NCI-H2029 (cell line): ENCODE results near the gene DOK7.
A peak's percentile ranks its signal among the peaks of the same experiment; 100 is the strongest.
"Not testable (repeated sequence)": the region's sequence is repeated elsewhere in the genome, so short reads cannot be mapped to it uniquely, and the experiment has no call there.

Experiments
- DNase-seq: peaks from one replicate; lab custom pipeline; 2025; lab: John Stamatoyannopoulos, UW

DOK7 gene

DNA sequence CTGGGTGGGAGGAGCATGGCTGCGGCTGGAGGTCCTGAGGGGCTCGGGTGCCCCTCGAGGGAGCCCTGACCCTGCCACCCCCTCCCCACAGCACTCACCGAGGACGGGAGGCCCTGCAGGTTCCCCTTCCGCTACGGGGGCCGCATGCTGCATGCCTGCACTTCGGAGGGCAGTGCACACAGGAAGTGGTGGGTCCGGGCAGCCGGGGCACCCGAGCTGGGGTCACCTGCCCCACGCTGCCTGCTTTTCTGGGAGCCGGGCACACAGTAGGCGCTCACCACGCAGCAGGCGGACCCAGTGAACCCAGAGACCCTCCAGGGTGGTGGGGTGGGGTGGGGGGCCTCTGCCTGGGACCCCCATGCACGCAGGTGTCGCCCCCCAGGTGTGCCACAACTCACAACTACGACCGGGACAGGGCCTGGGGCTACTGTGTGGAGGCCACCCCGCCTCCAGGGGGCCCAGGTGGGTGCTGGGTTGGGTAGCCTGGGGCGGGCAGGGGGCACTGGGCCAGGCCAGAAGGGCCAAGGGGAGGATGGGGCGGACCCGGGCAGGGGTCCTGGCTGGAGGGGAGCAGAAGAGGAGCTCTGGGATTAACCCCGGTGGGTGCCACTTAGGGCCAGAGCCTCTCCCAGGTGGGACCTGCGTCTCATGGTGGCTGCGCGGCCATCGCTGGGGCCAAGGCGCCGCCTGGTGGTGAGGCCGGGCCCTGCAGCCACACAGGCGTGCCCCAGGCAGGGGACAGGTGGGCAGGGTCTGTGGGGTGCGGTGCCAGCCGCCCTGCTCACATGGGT, 20.0 kb upstream of the DOK7 start:
- DNase-seq: no peak

DNA sequence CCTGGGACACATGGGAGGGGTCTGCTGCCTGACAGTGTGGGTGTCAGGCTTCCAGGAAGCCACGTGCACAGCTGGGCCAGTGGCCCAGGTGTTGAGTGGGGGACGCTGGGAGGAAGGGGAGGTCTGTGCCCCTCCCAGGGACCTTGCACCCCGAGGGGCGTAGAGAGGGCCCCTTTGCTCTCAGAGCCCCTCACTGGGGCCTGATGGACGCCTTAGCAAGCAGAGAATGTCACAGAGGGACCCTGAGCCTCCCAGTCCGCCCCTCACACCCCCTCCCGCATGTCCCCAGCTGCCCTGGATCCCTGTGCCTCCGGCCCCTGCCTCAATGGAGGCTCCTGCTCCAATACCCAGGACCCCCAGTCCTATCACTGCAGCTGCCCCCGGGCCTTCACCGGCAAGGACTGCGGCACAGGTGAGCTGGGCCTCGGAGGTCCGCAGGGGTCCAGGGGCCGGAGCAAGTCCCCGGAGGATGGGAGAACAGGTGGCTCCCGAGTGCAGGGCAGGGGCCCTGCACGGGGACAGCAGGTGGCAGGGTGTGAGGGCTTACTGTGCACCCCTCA, 19.3 kb upstream of the DOK7 start:
- no peak for DNase-seq

DNA sequence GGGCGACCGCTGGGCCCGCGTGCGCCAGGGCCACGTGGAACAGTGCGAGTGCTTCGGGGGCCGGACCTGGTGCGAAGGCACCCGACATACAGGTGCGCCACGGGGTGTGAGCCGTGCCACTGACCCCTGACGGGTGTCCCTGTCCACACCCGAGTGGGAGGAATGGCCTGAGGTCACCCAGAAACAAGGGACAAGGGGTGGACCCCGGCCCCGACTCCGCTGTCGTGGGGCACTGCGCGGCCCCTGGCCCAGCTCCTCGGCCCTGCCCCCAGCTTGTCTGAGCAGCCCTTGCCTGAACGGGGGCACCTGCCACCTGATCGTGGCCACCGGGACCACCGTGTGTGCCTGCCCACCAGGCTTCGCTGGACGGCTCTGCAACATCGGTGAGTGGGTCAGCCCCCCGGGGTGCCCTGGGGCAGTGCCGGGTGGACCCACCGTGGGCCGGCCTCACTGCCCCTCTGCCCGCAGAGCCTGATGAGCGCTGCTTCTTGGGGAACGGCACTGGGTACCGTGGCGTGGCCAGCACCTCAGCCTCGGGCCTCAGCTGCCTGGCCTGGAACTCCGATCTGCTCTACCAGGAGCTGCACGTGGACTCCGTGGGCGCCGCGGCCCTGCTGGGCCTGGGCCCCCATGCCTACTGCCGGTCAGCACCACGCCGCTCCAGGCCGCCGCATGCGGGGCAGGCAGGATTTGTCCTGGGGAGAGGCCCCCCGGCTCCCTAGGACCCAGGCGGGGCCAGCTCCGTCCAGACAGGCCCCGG, 18.6 kb upstream of the DOK7 start:
- no peak for DNase-seq

DNA sequence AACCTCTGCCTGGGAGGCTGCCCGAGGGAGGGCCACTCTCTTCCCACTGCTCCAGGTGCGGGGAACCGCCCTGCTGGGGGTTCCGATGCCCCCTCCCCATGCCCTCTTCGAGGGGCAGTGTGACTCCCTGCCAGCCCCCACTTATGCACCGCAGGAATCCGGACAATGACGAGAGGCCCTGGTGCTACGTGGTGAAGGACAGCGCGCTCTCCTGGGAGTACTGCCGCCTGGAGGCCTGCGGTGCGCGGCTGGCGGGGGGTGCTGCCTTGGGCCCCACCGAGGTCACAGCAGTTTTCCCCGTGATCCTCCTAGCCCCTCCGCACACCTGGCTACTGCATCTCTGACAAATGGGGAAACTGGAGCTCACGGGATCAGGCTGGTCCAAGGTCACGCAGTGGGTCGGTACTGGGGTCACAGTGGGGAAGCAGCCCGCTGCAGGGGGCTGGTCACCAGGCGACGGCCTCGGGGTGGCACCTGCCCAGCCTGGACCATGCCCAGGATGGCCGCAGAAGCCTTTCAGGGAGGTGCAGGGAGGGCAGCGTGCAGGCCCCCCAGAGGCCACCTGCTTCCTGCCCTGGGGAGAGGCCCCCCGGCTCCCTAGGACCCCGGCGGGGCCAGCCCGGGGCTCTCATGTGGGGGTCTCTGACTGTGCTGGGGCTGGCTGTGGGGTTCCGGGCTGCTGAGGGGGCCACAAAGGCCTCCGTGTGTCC, 17.8 kb upstream of the DOK7 start:
- DNase-seq: no peak

DNA sequence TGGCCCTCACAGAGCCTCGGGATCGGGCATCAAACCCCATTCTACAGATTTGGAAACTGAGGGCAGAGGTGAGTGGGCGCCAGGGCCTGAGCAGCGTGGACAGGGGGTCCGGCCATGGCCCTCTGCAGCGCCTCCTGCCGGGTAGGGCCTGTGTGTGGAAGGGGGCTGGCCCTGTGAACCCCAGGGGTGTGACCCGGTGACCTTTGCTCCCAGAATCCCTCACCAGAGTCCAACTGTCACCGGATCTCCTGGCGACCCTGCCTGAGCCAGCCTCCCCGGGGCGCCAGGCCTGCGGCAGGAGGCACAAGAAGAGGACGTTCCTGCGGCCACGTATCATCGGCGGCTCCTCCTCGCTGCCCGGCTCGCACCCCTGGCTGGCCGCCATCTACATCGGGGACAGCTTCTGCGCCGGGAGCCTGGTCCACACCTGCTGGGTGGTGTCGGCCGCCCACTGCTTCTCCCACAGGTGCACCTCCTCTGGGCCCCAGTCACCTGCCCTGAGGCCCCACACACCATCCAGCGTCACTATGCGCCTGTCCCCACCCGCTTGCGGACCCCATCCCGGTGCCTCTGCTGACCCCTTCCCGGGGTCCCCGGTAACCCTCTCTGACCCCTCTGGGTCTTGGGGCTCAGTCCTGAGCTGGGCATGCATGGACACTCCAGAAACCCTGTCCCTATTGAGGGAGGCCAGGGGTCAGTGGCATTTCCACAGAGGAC, 17.1 kb upstream of the DOK7 start:
- no peak for DNase-seq

DNA sequence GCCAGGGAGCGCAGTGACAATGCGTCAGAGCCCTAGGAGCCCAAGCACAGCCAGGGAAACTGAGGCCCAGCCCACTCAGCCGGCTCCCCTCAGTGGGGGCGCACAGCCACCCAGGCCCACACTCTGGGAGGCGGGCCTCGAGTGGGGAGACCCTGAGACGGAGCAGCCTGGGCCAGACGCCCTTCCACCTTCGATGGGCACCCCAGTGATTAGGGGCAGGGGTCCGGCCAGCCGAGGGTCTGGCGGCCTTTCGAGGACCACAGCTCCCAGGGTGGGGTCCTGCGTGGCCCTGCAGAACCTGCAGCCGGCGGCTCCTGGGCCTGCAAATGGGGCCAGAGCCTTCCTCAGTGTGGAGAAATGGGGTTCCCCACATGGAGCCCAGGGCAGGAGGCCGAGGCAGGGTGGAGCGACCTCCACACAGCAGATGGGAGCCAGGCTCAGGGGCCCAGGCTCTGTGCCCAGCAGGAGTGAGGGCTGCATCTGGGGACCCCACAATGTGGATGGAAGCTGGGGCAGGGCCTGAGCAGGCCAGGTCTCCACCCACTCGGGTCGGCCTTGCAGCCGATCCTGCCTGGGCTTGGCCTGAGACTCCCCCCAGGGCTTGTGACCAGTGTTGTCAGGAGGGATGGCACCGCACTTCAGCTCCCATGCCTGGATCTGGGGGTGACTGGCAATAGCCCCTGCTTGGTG, 16.3 kb upstream of the DOK7 start:
- DNase-seq: no peak

DNA sequence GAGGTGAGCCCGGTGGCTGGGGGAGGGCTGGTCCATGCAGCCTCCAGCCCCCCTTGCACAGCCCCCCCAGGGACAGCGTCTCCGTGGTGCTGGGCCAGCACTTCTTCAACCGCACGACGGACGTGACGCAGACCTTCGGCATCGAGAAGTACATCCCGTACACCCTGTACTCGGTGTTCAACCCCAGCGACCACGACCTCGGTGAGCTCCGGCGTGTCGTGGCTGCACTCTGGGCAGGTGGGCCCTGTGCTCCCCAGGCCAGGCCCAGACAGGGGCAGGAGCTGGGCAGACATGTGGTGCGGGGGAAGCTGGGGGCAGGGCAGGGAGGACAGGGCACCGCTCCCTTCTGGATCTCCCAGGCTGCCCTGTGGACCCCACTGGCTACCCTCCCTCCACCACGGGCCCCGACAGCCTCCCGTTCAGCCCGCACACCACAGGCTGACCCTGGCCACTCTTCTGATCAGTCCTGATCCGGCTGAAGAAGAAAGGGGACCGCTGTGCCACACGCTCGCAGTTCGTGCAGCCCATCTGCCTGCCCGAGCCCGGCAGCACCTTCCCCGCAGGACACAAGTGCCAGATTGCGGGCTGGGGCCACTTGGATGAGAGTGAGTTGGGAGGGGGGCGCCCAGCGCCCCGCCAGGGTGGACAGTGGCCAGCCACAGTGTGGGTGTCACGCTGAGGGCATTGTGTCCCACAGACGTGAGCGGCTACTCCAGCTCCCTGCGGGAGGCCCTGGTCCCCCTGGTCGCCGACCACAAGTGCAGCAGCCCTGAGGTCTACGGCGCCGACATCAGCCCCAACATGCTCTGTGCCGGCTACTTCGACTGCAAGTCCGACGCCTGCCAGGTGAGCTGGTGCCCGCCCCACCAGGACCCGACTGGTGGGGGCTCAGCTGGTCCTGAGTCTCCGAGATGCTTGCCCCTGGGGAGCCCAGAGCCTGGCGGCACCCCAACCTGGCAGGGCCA, 15.4 kb upstream of the DOK7 start:
- DNase-seq: no peak

DNA sequence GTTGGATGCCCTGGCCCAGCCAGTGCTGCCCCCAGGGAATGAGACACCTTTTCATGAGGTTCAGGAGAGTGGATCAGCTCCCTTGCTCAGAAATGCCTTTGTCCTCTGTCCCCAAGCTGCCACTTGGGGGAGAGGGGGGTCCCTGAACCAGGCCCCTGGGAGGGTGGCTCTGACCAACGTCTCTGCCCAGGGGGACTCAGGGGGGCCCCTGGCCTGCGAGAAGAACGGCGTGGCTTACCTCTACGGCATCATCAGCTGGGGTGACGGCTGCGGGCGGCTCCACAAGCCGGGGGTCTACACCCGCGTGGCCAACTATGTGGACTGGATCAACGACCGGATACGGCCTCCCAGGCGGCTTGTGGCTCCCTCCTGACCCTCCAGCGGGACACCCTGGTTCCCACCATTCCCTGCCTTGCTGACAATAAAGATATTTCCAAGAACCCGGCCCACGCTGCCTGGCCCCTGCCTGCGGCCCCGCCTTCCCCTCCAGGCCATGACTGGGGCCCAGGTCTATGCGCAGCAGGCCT, 14.0 kb upstream of the DOK7 start:
- DNase-seq: no peak

DNA sequence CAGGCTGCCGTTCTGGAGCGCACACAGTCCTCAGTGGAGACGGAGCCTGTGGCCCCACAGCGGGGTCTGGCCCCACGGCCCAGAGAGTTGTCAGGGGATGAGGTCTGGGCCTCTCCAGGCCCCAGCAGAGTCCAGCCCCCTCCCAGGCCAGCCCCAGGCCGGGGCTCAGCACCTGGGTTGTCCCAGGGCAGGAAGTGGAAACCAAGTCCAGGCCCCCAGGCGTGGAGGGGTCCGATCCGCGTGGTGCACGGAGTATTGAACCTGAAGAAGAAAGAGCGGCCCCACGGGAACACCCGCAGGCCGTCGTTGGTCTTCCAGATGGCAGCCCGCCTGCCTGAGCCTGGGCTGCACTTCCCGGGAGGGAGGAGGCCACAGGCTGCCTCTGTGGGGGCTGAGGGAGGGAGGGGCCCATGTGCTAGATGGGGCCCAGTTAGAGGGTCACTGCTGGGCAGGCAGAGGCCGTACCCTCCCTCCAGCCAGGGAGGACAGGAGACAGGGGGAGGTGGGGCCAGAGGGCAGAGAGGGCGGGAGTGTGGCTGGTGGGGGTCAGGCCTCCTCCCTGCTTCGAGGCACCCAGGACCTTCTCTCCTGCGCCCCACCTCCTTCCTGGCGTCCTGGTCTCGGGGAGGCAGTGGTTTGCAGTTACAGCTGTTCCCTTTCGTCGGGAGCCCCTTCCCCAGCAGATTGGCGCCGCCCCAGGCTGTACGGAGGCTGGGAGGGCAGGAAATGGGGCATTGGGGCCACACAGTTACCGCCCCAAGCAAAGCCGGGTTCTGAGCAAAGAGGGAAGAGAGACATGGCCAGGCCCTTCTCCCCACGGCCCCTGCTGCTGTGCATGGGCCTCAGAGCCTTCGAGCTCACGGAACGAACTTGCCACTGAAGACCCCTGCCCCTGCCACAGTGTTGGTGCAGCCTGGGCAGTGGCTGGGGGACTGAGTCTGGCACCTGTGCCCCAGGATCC, 13.3 kb upstream of the DOK7 start:
- no peak for DNase-seq

DNA sequence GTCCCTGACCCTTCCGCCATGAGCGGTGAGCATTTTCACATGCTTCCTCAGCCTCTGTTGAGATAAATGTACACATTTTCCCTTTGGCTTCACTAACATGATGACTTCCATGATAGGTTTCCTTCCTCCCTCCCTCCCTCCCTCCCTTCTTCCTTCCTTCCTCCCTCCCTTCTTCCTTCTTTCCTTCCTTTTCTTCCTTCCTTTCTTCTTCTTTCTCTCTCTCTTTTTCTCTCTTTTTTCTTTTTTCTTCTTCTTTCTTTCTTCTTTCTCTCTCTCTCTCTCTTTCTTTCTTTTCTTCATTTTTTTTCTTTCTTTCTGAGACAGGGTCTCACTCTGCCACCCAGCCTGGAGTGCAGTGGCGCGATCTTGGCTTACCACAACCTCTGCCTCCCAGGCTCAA, 12.5 kb upstream of the DOK7 start:
- DNase-seq: no peak

DNA sequence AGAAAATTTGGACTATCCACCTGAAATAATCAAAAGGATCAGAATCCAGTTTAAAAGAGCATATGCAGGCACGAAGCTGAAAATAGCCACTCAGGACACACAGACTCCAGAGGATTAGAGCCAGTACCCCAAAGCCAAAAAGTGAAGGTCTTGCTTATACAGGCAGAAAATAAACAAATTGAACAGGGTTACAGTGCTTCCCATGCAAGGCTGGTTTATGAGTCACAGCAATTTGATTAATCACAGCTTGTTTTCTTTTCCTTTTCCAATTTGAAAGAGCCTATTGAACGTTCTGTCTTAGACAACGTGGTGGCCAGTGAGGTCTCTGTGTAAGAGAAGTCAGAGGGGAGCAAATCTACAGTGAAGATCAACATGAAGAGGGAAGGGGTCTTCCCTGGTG, 11.2 kb upstream of the DOK7 start:
- DNase-seq: no peak

DNA sequence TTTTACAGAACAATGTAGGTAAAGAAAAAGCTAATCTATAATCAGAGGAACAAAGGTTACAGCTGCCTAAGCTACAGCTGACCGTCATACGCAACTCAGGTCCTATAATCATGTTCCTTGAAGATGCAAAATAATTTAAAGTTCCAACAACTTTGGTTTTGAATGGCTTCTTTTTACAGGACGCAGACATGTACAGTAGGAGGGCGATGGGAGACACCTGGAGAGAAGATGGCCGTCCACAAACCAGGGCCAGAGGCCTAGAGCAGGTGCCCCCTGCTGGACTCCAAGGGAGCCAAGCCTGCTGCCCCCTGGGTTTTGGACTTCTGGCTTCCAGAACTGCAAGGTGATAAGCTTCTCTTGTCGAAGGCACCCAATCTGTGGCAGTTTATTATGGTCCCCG, 10.7 kb upstream of the DOK7 start:
- DNase-seq: no peak

DNA sequence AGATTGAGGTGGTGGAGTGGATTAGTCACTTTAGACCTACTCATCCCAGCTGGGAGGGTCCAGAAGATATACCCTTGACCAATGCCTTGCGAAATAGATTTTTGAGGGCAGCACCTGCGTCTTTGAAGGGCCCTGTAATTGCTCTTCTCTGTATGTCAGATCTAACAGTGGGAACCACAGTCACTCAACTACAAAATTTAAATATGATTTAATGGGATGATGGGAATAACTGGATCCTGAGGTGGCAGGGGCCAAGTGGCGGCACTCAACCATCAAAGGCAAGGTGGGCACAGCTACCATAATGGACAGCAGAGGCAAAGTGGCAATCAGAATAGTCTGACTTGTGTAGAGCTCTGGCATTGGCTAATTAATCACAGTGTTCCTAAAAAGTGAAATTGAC, 7.5 kb upstream of the DOK7 start:
- DNase-seq: not testable (repeated sequence)

DNA sequence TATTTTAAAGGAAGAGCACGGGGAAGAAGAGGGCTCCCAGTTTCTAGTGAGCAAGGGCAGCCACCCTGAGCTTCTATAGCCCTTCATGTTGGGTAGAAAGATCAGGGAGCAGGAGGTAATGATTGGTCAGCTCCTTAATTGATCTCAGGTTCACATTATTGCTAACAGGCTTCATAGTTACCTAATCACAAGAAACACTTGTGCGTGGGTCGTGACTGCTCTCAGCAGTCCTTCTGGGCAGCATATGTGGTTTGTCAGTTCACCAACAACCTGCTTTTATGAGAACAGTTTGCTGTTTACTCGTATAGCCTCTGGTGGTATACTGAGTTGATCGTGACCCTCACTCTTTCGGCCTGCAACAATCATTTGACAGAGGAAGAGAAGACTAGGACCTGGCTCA, 4.7 kb upstream of the DOK7 start:
- no peak for DNase-seq

DNA sequence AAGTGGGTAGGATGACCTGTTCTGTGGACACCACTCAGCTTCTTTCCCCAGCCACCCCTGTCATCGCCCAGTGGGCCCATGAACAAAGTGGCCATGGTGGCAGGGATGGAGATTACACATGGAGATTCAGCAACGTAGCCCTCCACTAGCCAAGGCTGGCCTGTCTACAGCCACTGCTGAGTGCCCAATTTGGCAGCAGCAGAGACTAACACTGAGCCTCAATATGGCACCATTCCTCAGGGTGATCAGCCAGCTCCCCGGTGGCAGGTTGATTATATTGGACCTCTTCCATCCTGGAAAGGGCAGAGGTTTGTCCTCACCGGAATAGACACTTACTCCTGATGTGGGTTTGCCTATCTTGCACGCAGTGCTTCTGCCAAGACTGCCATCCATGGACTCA, 4.0 kb upstream of the DOK7 start:
- not testable (repeated sequence) for DNase-seq

DNA sequence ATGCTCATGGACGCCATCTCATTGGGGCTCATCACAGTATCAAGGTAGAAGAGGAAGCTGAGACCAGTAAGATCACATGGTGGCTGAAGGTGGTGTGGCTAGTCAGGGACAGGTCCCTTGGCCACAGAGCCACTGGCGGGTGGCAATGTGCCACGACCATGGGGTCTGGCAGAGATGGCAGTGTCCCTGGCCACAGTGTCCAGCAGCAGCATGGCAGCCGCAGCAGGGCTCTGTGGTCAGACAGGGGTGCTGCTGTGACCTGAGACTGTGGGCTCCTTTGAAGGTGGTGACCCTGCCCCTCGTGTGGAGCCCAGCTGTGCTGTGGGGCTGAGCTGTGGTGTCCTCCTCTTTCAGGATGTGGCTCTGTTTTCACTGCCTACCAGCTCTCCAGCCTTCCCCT, 2.2 kb upstream of the DOK7 start:
- DNase-seq: no peak

DNA sequence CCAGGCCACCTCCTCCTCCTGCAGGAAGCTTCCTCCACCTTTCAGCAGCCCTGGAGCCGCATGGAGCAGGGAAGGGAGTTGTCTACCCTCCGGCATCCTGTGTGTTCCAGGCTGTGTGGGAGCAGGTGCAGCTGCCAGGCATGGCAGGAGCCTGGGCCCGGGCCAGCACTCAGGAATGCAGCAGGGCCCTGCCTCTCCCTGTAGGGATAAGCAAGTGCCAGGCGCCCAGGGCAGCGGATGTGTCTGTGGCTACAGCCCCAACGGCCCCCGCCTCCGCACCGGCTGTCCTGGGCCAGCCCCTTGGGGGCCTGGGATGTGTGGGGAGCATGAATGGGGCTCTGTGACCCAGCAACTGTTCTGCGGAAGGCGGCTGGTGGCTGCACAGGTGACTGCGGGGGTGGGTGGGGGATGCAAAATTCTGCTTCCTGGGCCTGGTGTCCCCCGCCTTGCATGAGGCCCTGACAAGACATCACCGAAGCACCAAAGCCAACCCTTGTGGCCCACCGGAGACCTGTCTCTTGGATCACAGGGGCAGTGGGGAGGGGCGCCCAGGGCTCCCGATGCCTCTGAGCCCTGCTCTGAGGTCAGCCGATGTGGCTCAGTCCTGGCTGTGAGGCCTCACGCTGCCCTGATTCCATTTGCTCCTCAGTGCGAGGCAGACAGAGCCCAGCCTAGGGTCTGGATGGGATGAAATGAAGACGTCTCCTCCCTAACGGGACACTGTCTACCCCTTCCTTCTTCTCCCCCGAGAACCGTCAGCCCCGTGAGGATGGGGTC, 1.4 kb upstream of the DOK7 start:
- DNase-seq: peak; percentile 63

DNA sequence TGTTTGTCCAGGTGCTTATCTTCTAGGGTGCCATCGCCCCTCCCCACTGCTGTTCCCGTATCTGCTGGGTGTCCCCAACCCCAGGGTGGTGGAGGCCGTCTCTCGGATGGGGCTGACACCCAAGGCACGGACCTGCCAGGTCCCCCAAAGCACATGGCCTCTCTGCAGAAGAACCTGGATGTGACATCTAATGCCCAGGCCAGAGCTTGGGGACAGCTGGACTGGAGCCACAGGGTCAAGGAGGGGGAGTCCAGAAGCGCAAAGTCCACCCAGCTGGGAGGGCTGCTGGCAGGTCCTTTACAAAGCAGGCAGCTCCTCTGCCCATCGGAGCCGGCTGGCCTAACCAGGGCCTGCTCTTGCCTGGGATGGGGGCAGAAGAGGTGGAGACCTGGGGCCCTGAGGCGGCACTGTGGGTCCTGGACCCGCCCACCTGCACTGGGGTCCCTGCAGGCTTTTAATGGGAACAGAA, 751 bp upstream of the DOK7 start:
- no peak for DNase-seq
